Measurements from ENCODE around the gene RAB15. TPM values are rescaled to one million over a fixed set of nuclear protein-coding genes. Genes with fewer than 3 reads are reported as not detected.
A peak's percentile ranks its signal among the peaks of the same experiment; 100 is the strongest.

The RAB15 gene
- total RNA-seq, 4 donors from 2014 or later, result 11.6 to 50.9 (median 19.4) TPM

- in situ Hi-C loops (cut with MboI; ENCODE audit: low pct_ligation_motif_present in 1 of 4, low pct_unique_long_range_greater_than_20kb in 1 of 4, low sequenced_read_pairs in 3 of 4), result no loop called here
- Histone ChIP-seq H3K4me1 (peaks cover 0 to 25% (median 10%) of the 10 kb centered on the region in 4 donors), H3K4me3 (no peak overlapping the region), H3K27ac (no peak overlapping the region), H3K9me3 (no peaks in the 10 kb centered on the region), H3K27me3 (no peaks in the 10 kb centered on the region), H3K36me3 (no peaks in the 10 kb centered on the region)
- 80 to 87% methylated on average over 1 to 12 of the region's 12 CpGs for WGBS, 2 donors (ENCODE audit: low coverage in 1 of 2)
- intact Hi-C loops (cut with DNase I; ENCODE audit: low total_unique reads), result no loop called here
- DNase-seq, result no peak
- TF ChIP-seq EP300 (IDR thresholded peaks at IDR 0.05; ENCODE audit: low read depth) (no peak), POLR2A (IDR thresholded peaks at IDR 0.05) (no peak), CTCF (IDR thresholded peaks at IDR 0.05) (no peak), POLR2AphosphoS5 (IDR thresholded peaks at IDR 0.05) (no peak)
These were observed 26.5 kb downstream of the RAB15 start for GRCh38 chr14:64945431-64946178.

DNA sequence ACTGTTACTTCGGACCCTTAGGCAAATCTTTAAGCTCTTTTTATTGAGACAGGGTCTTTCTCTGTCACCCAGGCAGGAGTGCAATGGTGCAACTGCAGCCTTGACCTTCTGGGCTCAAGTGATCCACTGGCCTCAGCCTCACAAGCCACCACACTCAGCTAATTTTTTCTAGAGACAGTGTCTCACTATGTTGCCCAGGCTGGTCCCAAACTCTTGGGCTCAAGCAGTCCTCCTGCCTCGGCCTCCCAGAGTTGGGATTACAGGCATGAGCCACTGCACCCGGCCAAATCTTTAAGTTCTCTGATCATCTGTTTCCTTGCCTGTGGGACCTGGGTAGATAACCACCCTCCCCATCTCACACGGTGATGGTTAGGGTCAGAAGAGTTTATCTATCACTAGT is 27.3 kb downstream of the RAB15 start:
- no peaks in the 10 kb centered on the region for H3K36me3 ChIP-seq
- TF ChIP-seq POLR2AphosphoS5 (IDR thresholded peaks at IDR 0.05) (no peak), EP300 (IDR thresholded peaks at IDR 0.05; ENCODE audit: low read depth) (no peak), CTCF (IDR thresholded peaks at IDR 0.05) (no peak), POLR2A (IDR thresholded peaks at IDR 0.05) (no peak)
- H3K27ac ChIP-seq, result no peak overlapping the region
- peaks cover 0 to 33% (median 14%) of the 10 kb centered on the region in 4 donors for H3K4me1 ChIP-seq
- 90 to 100% methylated on average over 1 to 4 of the region's 4 CpGs for WGBS, 2 donors (ENCODE audit: low coverage in 1 of 2)
- intact Hi-C loops (cut with DNase I; ENCODE audit: low total_unique reads) (no loop called here), in situ Hi-C loops (cut with MboI; ENCODE audit: low pct_ligation_motif_present in 1 of 4, low pct_unique_long_range_greater_than_20kb in 1 of 4, low sequenced_read_pairs in 3 of 4) (no loop called here)
- no peak for DNase-seq
- H3K27me3 ChIP-seq, result no peaks in the 10 kb centered on the region
- no peak overlapping the region for H3K4me3 ChIP-seq
- H3K9me3 ChIP-seq, result no peaks in the 10 kb centered on the region

GRCh38 chr14:64944041-64944440 is 28.1 kb downstream of the RAB15 start:
- TF ChIP-seq POLR2AphosphoS5 (IDR thresholded peaks at IDR 0.05) (no peak), EP300 (IDR thresholded peaks at IDR 0.05; ENCODE audit: low read depth) (no peak), CTCF (IDR thresholded peaks at IDR 0.05) (no peak), POLR2A (IDR thresholded peaks at IDR 0.05) (no peak)
- H3K4me1 ChIP-seq, result peaks cover 0 to 41% (median 20%) of the 10 kb centered on the region in 4 donors
- DNase-seq, result no peak
- no peaks in the 10 kb centered on the region for H3K9me3 ChIP-seq
- 87% methylated on average over 2 of the region's 2 CpGs; no CpG with 5 or more reads in 1 of the 2 donors for WGBS, 2 donors (ENCODE audit: low coverage in 1 of 2)
- in situ Hi-C loops (cut with MboI; ENCODE audit: low pct_ligation_motif_present in 1 of 4, low pct_unique_long_range_greater_than_20kb in 1 of 4, low sequenced_read_pairs in 3 of 4), result no loop called here
- peak overlapping the region; percentile 64 to 89 (median 86) for H3K27ac ChIP-seq
- intact Hi-C loops (cut with DNase I; ENCODE audit: low total_unique reads), result no loop called here
- H3K27me3 ChIP-seq, result no peaks in the 10 kb centered on the region
- H3K36me3 ChIP-seq, result no peaks in the 10 kb centered on the region
- H3K4me3 ChIP-seq, result no peak overlapping the region

DNA sequence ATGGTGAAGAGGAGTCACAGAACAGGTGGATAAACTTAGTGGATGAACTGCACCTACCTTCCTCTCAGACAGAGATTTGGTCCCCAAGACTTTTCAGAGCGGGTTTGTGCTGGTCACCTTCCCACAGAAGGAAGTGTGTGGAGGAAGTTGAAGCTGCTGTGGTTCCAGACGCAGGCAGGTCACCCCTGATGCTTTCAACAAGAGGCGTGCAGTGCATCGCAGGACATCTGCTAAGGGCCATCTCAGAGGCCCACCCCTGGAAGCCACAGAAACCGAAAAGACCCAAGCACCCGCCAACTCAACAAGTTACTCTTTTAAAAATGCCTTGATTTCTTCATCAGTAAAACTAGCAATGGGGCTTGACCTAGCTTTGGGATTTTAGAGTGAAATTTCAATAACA is 28.6 kb downstream of the RAB15 start:
- H3K4me3 ChIP-seq, result no peak overlapping the region
- no peaks in the 10 kb centered on the region for H3K9me3 ChIP-seq
- WGBS, 2 donors (ENCODE audit: low coverage in 1 of 2), result 73% methylated on average over 6 of the region's 6 CpGs; no CpG with 5 or more reads in 1 of the 2 donors
- in situ Hi-C loops (cut with MboI; ENCODE audit: low pct_ligation_motif_present in 1 of 4, low pct_unique_long_range_greater_than_20kb in 1 of 4, low sequenced_read_pairs in 3 of 4) (no loop called here), intact Hi-C loops (cut with DNase I; ENCODE audit: low total_unique reads) (no loop called here)
- TF ChIP-seq EP300 (IDR thresholded peaks at IDR 0.05; ENCODE audit: low read depth) (no peak), POLR2A (IDR thresholded peaks at IDR 0.05) (no peak), CTCF (IDR thresholded peaks at IDR 0.05) (no peak), POLR2AphosphoS5 (IDR thresholded peaks at IDR 0.05) (no peak)
- H3K36me3 ChIP-seq, result no peaks in the 10 kb centered on the region
- H3K4me1 ChIP-seq, result peaks cover 0 to 45% (median 22%) of the 10 kb centered on the region in 4 donors
- H3K27me3 ChIP-seq, result no peaks in the 10 kb centered on the region
- DNase-seq, result no peak
- H3K27ac ChIP-seq, result peak overlapping the region; percentile 64 to 89 (median 86)

All from transverse colon (tissue), 4 donors.